HEK293 (cell line): Measurements from ENCODE around the gene PLCG2.

ENCODE experiments used
- REPIN1 ChIP-seq: fragments of 450-650 bp; formaldehyde crosslinking; IDR thresholded peaks from 2 replicates; pipeline ENCODE4 v1.5.1; 2017; ENCODE audit warnings: missing biosample characterization, missing genetic modification characterization, low read depth
- REST ChIP-seq: fragments of 450-650 bp; formaldehyde crosslinking; IDR thresholded peaks from 2 replicates; pipeline ENCODE4 v1.5.1; 2016; ENCODE audit warnings: missing biosample characterization, missing genetic modification characterization
- SP2 ChIP-seq: fragments of 450-650 bp; formaldehyde crosslinking; IDR thresholded peaks from 2 replicates; pipeline ENCODE4 v1.5.1; 2016; ENCODE audit warnings: missing biosample characterization, missing genetic modification characterization
- ZNF133 ChIP-seq: fragments of 450-650 bp; formaldehyde crosslinking; IDR thresholded peaks from 2 replicates; pipeline ENCODE4 v1.5.1; 2016; ENCODE audit warnings: missing biosample characterization, missing genetic modification characterization
- ZNF146 ChIP-seq: fragments of 450-650 bp; formaldehyde crosslinking; IDR thresholded peaks from 2 replicates; pipeline ENCODE4 v1.5.1; 2016; ENCODE audit warnings: missing biosample characterization, missing genetic modification characterization
- ZNF266 ChIP-seq: fragments of 450-650 bp; formaldehyde crosslinking; IDR thresholded peaks from 2 replicates; pipeline ENCODE4 v1.5.1; 2016; ENCODE audit warnings: missing biosample characterization, missing genetic modification characterization, low read depth
- ZNF621 ChIP-seq: fragments of 450-650 bp; formaldehyde crosslinking; IDR thresholded peaks from 2 replicates; pipeline ENCODE4 v1.5.1; 2017; ENCODE audit warnings: missing biosample characterization, missing genetic modification characterization
- TF ChIP-seq, protein P1 (sequence below): fragments of 450-650 bp; formaldehyde crosslinking; IDR thresholded peaks from 2 replicates; pipeline ENCODE4 v1.5.1; 2016; ENCODE audit warnings: missing biosample characterization, missing genetic modification characterization
- TF ChIP-seq, protein P2 (sequence below): sonication (generic); formaldehyde crosslinking; IDR thresholded peaks from 2 replicates; pipeline ENCODE4 v1.8.1; 2022; ENCODE audit warnings: mild to moderate bottlenecking, moderate library complexity, missing genetic modification reagents

DNA sequence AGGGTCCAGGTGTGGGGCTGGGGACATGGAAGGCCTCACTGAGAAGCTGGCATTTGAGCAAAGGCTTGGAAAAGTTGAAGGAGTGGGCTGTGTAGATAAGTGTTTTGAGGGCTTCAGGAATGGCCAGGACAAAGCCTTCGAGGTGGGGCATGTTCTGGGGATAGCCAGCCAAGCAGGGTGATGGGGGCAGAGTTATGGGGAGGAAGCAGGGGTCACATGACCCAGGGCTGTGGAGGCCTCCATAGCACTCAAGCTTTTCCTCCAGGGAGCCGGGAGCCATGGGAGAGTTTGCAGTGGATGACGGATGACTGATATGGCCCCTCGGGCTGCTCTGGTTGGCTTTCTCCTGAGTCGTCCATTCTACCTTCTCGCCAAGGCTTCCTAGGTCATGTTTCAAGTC is 27.6 kb downstream of the PLCG2 start:
- TF ChIP-seq REPIN1 (tag by site-specific recombination) (no peak), ZNF621 (tag by site-specific recombination) (no peak), SP2 (tag by site-specific recombination) (no peak), REST (tag by site-specific recombination) (no peak), ZNF146 (no peak), ZNF266 (tag by site-specific recombination) (no peak), ZNF133 (tag by site-specific recombination) (no peak)
- TF ChIP-seq, protein P1, sequence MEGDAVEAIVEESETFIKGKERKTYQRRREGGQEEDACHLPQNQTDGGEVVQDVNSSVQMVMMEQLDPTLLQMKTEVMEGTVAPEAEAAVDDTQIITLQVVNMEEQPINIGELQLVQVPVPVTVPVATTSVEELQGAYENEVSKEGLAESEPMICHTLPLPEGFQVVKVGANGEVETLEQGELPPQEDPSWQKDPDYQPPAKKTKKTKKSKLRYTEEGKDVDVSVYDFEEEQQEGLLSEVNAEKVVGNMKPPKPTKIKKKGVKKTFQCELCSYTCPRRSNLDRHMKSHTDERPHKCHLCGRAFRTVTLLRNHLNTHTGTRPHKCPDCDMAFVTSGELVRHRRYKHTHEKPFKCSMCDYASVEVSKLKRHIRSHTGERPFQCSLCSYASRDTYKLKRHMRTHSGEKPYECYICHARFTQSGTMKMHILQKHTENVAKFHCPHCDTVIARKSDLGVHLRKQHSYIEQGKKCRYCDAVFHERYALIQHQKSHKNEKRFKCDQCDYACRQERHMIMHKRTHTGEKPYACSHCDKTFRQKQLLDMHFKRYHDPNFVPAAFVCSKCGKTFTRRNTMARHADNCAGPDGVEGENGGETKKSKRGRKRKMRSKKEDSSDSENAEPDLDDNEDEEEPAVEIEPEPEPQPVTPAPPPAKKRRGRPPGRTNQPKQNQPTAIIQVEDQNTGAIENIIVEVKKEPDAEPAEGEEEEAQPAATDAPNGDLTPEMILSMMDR: no peak
- TF ChIP-seq, protein P2, sequence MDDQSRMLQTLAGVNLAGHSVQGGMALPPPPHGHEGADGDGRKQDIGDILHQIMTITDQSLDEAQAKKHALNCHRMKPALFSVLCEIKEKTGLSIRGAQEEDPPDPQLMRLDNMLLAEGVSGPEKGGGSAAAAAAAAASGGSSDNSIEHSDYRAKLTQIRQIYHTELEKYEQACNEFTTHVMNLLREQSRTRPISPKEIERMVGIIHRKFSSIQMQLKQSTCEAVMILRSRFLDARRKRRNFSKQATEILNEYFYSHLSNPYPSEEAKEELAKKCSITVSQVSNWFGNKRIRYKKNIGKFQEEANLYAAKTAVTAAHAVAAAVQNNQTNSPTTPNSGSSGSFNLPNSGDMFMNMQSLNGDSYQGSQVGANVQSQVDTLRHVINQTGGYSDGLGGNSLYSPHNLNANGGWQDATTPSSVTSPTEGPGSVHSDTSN (CRISPR knock-in tag): no peak
